B cell (primary cell): ENCODE measurements around the gene TBC1D30. TPM values are rescaled to one million over a fixed set of nuclear protein-coding genes. Genes with fewer than 3 reads are reported as not detected.

Experiments used
- ATAC-seq: fragments of 200-7000 bp; cut with Tn5 transposase; one replicate; pipeline ENCODE4 v1.10.0; 2021; ENCODE audit warnings: low read depth, mild to moderate bottlenecking, moderate number of reproducible peaks, moderate library complexity
- CTCF ChIA-PET: fragments of 350-600 bp; sonication (Branson Sonifier 250); formaldehyde crosslinking; loops from one replicate; lab custom pipeline; 2021; ENCODE audit warnings: antibody characterized with exemption, inconsistent platforms; lab: Charles Lee
- POLR2A ChIA-PET: fragments of 350-600 bp; sonication (Branson Sonifier 250); formaldehyde crosslinking; loops from one replicate; lab custom pipeline; 2021; ENCODE audit warnings: antibody characterized with exemption; lab: Charles Lee
- DNase-seq: peaks from one replicate; pipeline ENCODE4 v3.0.0; 2013
- H2AFZ ChIP-seq: 2 replicates; pipeline ENCODE4 v1.6.1; 2012; ENCODE audit warnings: mild to moderate bottlenecking, low read depth, low read length; ENCODE audit not compliant: insufficient read depth, poor library complexity, severe bottlenecking
- H3K27ac ChIP-seq, 2 donors: 1 replicate in 1 of 2; 2 replicates in 1 of 2; pipeline ENCODE4 v1.5.1; 2012 to 2013; ENCODE audit warnings: low read length in 2 of 2, mild to moderate bottlenecking in 2 of 2, moderate library complexity in 1 of 2
- H3K27me3 ChIP-seq, 4 experiments: fragments of 200-600 bp in 1 of 4; sonication (generic) in 1 of 4; replicated peaks in 1 of 4; 1 replicate in 2 of 4; 2 replicates in 2 of 4; pipeline versions ENCODE4 v1.6.1 to v1.7.0; 2013 to 2016; ENCODE audit warnings: low read length in 3 of 4, mild to moderate bottlenecking in 2 of 4, mixed read lengths in 1 of 4, moderate library complexity in 1 of 4; ENCODE audit not compliant: insufficient read depth in 4 of 4, control insufficient read depth in 3 of 4; ENCODE audit errors: control extremely low read depth in 1 of 4
- H3K36me3 ChIP-seq, 2 experiments: replicated peaks in 1 of 2; 1 replicate in 1 of 2; 2 replicates in 1 of 2; pipeline versions ENCODE4 v1.6.1 to v1.7.1; 2013; ENCODE audit warnings: low read length in 1 of 2; ENCODE audit not compliant: insufficient read depth in 2 of 2, control insufficient read depth in 1 of 2; ENCODE audit errors: control extremely low read depth in 1 of 2, extremely low read depth in 1 of 2
- H3K4me1 ChIP-seq, 2 donors: fragments of 200-600 bp in 1 of 2; sonication (generic) in 1 of 2; 1 replicate in 1 of 2; 2 replicates in 1 of 2; pipeline versions ENCODE4 v1.5.1 to v1.6.1; 2013 to 2017; ENCODE audit warnings: low read length in 2 of 2; ENCODE audit not compliant: control insufficient read depth in 2 of 2, insufficient read depth in 2 of 2
- H3K4me2 ChIP-seq: replicated peaks from 2 replicates; pipeline ENCODE3; 2012; ENCODE audit warnings: mild to moderate bottlenecking, low read depth, low read length; ENCODE audit not compliant: poor library complexity, severe bottlenecking
- H3K4me3 ChIP-seq, 5 experiments: fragments of 200-600 bp in 1 of 5; sonication (generic) in 1 of 5; 1 replicate in 3 of 5; 2 replicates in 2 of 5; pipeline versions ENCODE4 v1.5.1 to v1.7.0; 2011 to 2016; ENCODE audit warnings: low read length in 4 of 5, mild to moderate bottlenecking in 4 of 5, low read depth in 2 of 5, control low read depth in 1 of 5, moderate library complexity in 1 of 5; ENCODE audit not compliant: insufficient read depth in 1 of 5; ENCODE audit errors: control extremely low read depth in 1 of 5, extremely low read depth in 1 of 5
- H3K79me2 ChIP-seq: fragments of 200-600 bp; sonication (generic); one replicate; pipeline ENCODE4 v1.6.0; 2016; ENCODE audit warnings: low read length; ENCODE audit not compliant: control insufficient read depth, insufficient read depth
- H3K9ac ChIP-seq: fragments of 200-600 bp; sonication (generic); 2 replicates; pipeline ENCODE4 v1.6.1; 2017; ENCODE audit warnings: mild to moderate bottlenecking, low read length, moderate library complexity
- H3K9me3 ChIP-seq, 3 donors: one replicate each; pipeline versions ENCODE4 v1.6.1 to v1.7.1; 2013; ENCODE audit warnings: low read length in 2 of 3; ENCODE audit not compliant: control insufficient read depth in 2 of 3, insufficient read depth in 1 of 3; ENCODE audit errors: control extremely low read depth in 1 of 3
- H4K20me1 ChIP-seq: 2 replicates; pipeline ENCODE4 v1.6.0; 2012; ENCODE audit warnings: mild to moderate bottlenecking, low read length; ENCODE audit not compliant: insufficient read depth, control insufficient read depth, poor library complexity, severe bottlenecking
- H3K27ac Mint-ChIP-seq: one replicate; pipeline ENCODE4 v1.8.0; 2021; ENCODE audit warnings: mixed read lengths
- H3K27me3 Mint-ChIP-seq: one replicate; pipeline ENCODE4 v1.8.0; 2021; ENCODE audit warnings: mixed read lengths
- H3K4me1 Mint-ChIP-seq: one replicate; pipeline ENCODE4 v1.8.0; 2021; ENCODE audit warnings: mixed read lengths
- H3K4me3 Mint-ChIP-seq: one replicate; pipeline ENCODE4 v1.8.0; 2021; ENCODE audit warnings: mixed read lengths
- H3K9me3 Mint-ChIP-seq: one replicate; pipeline ENCODE4 v1.8.0; 2022; ENCODE audit warnings: mixed read lengths; ENCODE audit not compliant: insufficient read depth
- CTCF ChIP-seq: fragments of 200-600 bp; IDR thresholded peaks from one replicate; pipeline ENCODE4 v1.8.0; 2022; ENCODE audit warnings: antibody characterized with exemption, mild to moderate bottlenecking
- EZH2 ChIP-seq: IDR thresholded peaks from 2 replicates; pipeline ENCODE4 v1.6.1; 2012; ENCODE audit warnings: borderline replicate concordance, low read depth, mild to moderate bottlenecking, moderate library complexity, low read length; ENCODE audit not compliant: insufficient read depth, poor library complexity, severe bottlenecking
- WGBS: methylation state at CpG from one replicate; pipeline ENCODE4 v1.1.5; 2013; ENCODE audit warnings: missing lambda C conversion rate; ENCODE audit not compliant: insufficient coverage; 5-methylcytosine and 5-hydroxymethylcytosine counted together
- intact Hi-C: fragments of 100-400 bp; cut with micrococcal nuclease; formaldehyde crosslinking; loops from one replicate; pipeline ENCODE4 v1.10.0; 2022
- polyA plus RNA-seq: library from polyadenylated mRNA; depleted of rRNA; stranded (reverse); fragments of >200 nt; gene quantifications from 2 replicates; pipeline ENCODE4 v1.2.3, GENCODE V29; 2012
- total RNA-seq, 2 donors: library from RNA; stranded (reverse); fragments of 120-200 nt in 1 of 2; gene quantifications; 1 replicate in 1 of 2; 2 replicates in 1 of 2; pipeline versions ENCODE4 v1.2.3 to v1.2.4, GENCODE V29; 2013 to 2022

Gene TBC1D30
- total and polyA plus RNA-seq, 2 donors (not counting 1 experiment from before 2014, with no cell fraction given): 0.06 to 0.10 TPM

DNA sequence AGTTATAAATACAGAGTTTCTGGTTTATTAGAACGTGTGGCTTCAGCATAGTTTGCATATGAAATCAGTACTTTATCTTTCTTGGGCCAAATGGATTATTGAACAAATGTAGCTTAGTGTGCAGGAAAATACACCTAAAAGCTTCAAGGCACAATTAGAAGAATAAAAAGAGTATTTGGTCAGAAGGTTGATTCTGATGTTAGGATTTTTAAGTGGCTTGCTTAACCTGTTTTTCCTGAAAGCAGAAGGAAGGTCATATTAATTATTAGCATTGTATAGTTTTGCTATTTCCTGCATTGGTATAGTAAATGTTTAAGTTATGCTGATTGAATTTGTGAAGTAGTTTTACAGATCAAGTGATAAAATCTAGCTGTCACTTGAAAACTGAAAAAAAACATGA lies 34.3 kb upstream of the TBC1D30 start:
- CTCF ChIA-PET: interaction anchor here (1.0 to 1.4 kb wide), 3 partner anchors 10 to 23 kb away, joined by 3 to 5 read pairs (median 3); no protein-coding TSS in a partner anchor
- Mint-ChIP-seq H3K27ac (no peak overlapping the region), H3K9me3 (no peaks in the 10 kb centered on the region), H3K27me3 (peaks cover 4% of the 10 kb centered on the region), H3K4me3 (no peak overlapping the region), H3K4me1 (no peaks in the 10 kb centered on the region)
- DNase-seq: no peak
- H3K9ac ChIP-seq: no peak overlapping the region
- no CpG with 5 or more reads among the region's 1 CpG for WGBS
- ATAC-seq: no peak
- H3K36me3 ChIP-seq: no peaks in the 10 kb centered on the region
- H3K9me3 ChIP-seq: peaks cover 0 to 2% (median 0%) of the 10 kb centered on the region in 3 donors
- H3K79me2 ChIP-seq: no peaks in the 10 kb centered on the region
- intact Hi-C loops: no loop called here
- H3K27me3 ChIP-seq: no peaks in the 10 kb centered on the region
- H3K4me1 ChIP-seq: no peaks in the 10 kb centered on the region
- no peaks in the 10 kb centered on the region for H4K20me1 ChIP-seq
- no peak for TF ChIP-seq CTCF
- no peak overlapping the region for H3K4me2 ChIP-seq
- H2AFZ ChIP-seq: no peak overlapping the region
- no peak overlapping the region for H3K4me3 ChIP-seq
- H3K27ac ChIP-seq: no peak overlapping the region
- POLR2A ChIA-PET: no interaction called here

DNA sequence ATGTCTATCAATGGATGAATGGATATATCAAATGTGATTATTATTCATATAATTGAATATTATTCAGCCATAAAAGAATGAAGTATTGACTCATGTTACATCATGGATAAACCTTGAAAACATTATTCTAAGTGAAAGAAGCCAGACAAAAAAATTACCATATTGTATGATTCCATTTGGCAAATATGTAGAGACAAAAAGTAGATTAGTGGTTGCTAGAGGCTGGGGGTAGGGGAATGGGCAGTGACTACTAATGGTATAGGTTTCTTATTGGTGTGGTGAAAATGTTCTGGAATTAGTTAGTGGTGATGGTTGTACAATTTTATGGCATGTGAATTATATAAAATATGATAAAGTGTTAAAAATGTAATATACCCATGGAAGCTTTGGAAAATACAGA lies 33.4 kb upstream of the TBC1D30 start:
- Histone ChIP-seq H3K79me2 (no peaks in the 10 kb centered on the region), H3K27me3 (no peaks in the 10 kb centered on the region), H4K20me1 (no peaks in the 10 kb centered on the region), H3K4me1 (no peaks in the 10 kb centered on the region), H3K4me3 (no peak overlapping the region), H2AFZ (no peak overlapping the region), H3K27ac (no peak overlapping the region), H3K9ac (no peak overlapping the region), H3K9me3 (peaks cover 0 to 2% (median 0%) of the 10 kb centered on the region in 3 donors), H3K4me2 (no peak overlapping the region), H3K36me3 (no peaks in the 10 kb centered on the region)
- DNase-seq: no peak
- no peak overlapping the region for H3K4me3 Mint-ChIP-seq
- no peak for TF ChIP-seq CTCF
- no peak for TF ChIP-seq EZH2
- H3K27me3 Mint-ChIP-seq: peaks cover 4% of the 10 kb centered on the region
- intact Hi-C loops: no loop called here
- ChIA-PET CTCF (interaction anchor here (1.0 kb wide), 1 partner anchor 11 kb away, joined by 3 read pairs; no protein-coding TSS in a partner anchor), POLR2A (no interaction called here)
- no peak overlapping the region for H3K27ac Mint-ChIP-seq
- no peaks in the 10 kb centered on the region for H3K9me3 Mint-ChIP-seq
- no peak for ATAC-seq
- H3K4me1 Mint-ChIP-seq: no peaks in the 10 kb centered on the region
